ENCODE results near the gene BACH2. TPM values are rescaled to one million over a fixed set of nuclear protein-coding genes. Genes with fewer than 3 reads are reported as not detected.

Gene BACH2
- total RNA-seq, 4 donors from 2014 or later: 9.3 to 34.5 (median 11.1) TPM

GRCh38 chr6:90040931-90041330 is 255.7 kb downstream of the BACH2 start:
- H3K4me3 ChIP-seq (ENCODE audit: low read depth, poor library complexity, severe bottlenecking): no peak overlapping the region
- 85 to 91% methylated on average over 4 of the region's 4 CpGs for WGBS, 2 donors
- intact Hi-C loops (cut with DNase I; ENCODE audit: low total_unique reads): no loop called here
- no peak for TF ChIP-seq CTCF (IDR thresholded peaks at IDR 0.05)
- no peak for TF ChIP-seq POLR2A (IDR thresholded peaks at IDR 0.05)
- no peak for DNase-seq (ENCODE audit: low spot score in 2 of 2)

GRCh38 chr6:90039911-90040310 is 256.7 kb downstream of the BACH2 start:
- intact Hi-C loops (cut with DNase I; ENCODE audit: low total_unique reads): no loop called here
- no peak for DNase-seq (ENCODE audit: low spot score in 2 of 2)
- TF ChIP-seq POLR2A (IDR thresholded peaks at IDR 0.05) (no peak), CTCF (IDR thresholded peaks at IDR 0.05) (no peak)
- no peak overlapping the region for H3K4me3 ChIP-seq (ENCODE audit: low read depth, poor library complexity, severe bottlenecking)
- 55 to 64% methylated on average over 2 of the region's 2 CpGs for WGBS, 2 donors

- 90 to 96% methylated on average over 18 of the region's 18 CpGs for WGBS, 2 donors
- TF ChIP-seq CTCF (IDR thresholded peaks at IDR 0.05) (no peak), POLR2A (IDR thresholded peaks at IDR 0.05) (no peak)
- intact Hi-C loops (cut with DNase I; ENCODE audit: low total_unique reads): no loop called here
- DNase-seq (ENCODE audit: low spot score in 2 of 2): no peak
- H3K4me3 ChIP-seq (ENCODE audit: low read depth, poor library complexity, severe bottlenecking): no peak overlapping the region
These were observed 257.5 kb downstream of the BACH2 start for GRCh38 chr6:90038961-90039653.

GRCh38 chr6:90036963-90037362 is 259.7 kb downstream of the BACH2 start:
- 65 to 76% methylated on average over 3 of the region's 3 CpGs for WGBS, 2 donors

GRCh38 chr6:90035047-90035723 is 261.5 kb downstream of the BACH2 start:
- intact Hi-C loops (cut with DNase I; ENCODE audit: low total_unique reads): no loop called here
- no peak overlapping the region for H3K4me3 ChIP-seq (ENCODE audit: low read depth, poor library complexity, severe bottlenecking)
- TF ChIP-seq POLR2A (IDR thresholded peaks at IDR 0.05) (no peak), CTCF (IDR thresholded peaks at IDR 0.05) (no peak)
- DNase-seq (ENCODE audit: low spot score in 2 of 2): no peak
- 63 to 67% methylated on average over 3 of the region's 3 CpGs for WGBS, 2 donors

More at GRCh38 chr6:90036963-90037362, 259.7 kb downstream of the BACH2 start:
- DNase-seq (ENCODE audit: low spot score in 2 of 2): no peak
- TF ChIP-seq POLR2A (IDR thresholded peaks at IDR 0.05) (no peak), CTCF (IDR thresholded peaks at IDR 0.05) (no peak)
- no peak overlapping the region for H3K4me3 ChIP-seq (ENCODE audit: low read depth, poor library complexity, severe bottlenecking)
- intact Hi-C loops (cut with DNase I; ENCODE audit: low total_unique reads): no loop called here
